Activated CD8-positive, alpha-beta memory T cell treated with anti-CD3 and anti-CD28 coated beads, Interleukin-2, amount 50 U/mL, for 48 hours (primary cell): Measurements from ENCODE around the gene ESPL1.

Experiments used
- DNase-seq: peaks from one replicate; pipeline ENCODE4 v3.0.0-alpha.2; 2020

Gene ESPL1

GRCh38 chr12:53231921-53232645, 36.0 kb upstream of the ESPL1 start, which contains the start of gene RARG:
Gene RARG, minus strand, starts transcription at chr12:53232209. Its CDS starts 4,664 bp downstream, at chr12:53227545.
- DNase-seq, result peak; percentile 79

GRCh38 chr12:53232646-53233461, 35.2 kb upstream of the ESPL1 start:
- DNase-seq, result no peak

- DNase-seq, result no peak
These were observed 34.4 kb upstream of the ESPL1 start for GRCh38 chr12:53233671-53234121.

GRCh38 chr12:53234271-53234914, 33.7 kb upstream of the ESPL1 start:
- DNase-seq, result no peak

- DNase-seq, result no peak
These were observed 32.9 kb upstream of the ESPL1 start for GRCh38 chr12:53235164-53235563.

- DNase-seq, result peak; percentile 61
These were observed 32.2 kb upstream of the ESPL1 start for GRCh38 chr12:53235742-53236442.

- peak; percentile 59 for DNase-seq
These were observed 31.5 kb upstream of the ESPL1 start for GRCh38 chr12:53236443-53237111.

- DNase-seq, result no peak
These were observed 28.3 kb upstream of the ESPL1 start for GRCh38 chr12:53239643-53240258.

GRCh38 chr12:53241623-53242412, 26.3 kb upstream of the ESPL1 start:
- no peak for DNase-seq

- no peak for DNase-seq
These were observed 23.8 kb upstream of the ESPL1 start for GRCh38 chr12:53244337-53244736.

- no peak for DNase-seq
These were observed 22.8 kb upstream of the ESPL1 start for GRCh38 chr12:53245286-53245685.

- DNase-seq, result peak; percentile 85
These were observed 16.4 kb upstream of the ESPL1 start for GRCh38 chr12:53251477-53252348.

GRCh38 chr12:53252349-53252916, 15.7 kb upstream of the ESPL1 start:
- no peak for DNase-seq

GRCh38 chr12:53253298-53253697, 14.8 kb upstream of the ESPL1 start:
- DNase-seq, result no peak

- DNase-seq, result no peak
These were observed 13.1 kb upstream of the ESPL1 start for GRCh38 chr12:53254816-53255545.

- no peak for DNase-seq
These were observed 12.1 kb upstream of the ESPL1 start for GRCh38 chr12:53255996-53256395.

GRCh38 chr12:53258541-53259539, 9.3 kb upstream of the ESPL1 start:
- DNase-seq, result no peak

- DNase-seq, result no peak
These were observed 8.2 kb upstream of the ESPL1 start for GRCh38 chr12:53259891-53260290.
